ENCODE results near the gene MAG.

DNA sequence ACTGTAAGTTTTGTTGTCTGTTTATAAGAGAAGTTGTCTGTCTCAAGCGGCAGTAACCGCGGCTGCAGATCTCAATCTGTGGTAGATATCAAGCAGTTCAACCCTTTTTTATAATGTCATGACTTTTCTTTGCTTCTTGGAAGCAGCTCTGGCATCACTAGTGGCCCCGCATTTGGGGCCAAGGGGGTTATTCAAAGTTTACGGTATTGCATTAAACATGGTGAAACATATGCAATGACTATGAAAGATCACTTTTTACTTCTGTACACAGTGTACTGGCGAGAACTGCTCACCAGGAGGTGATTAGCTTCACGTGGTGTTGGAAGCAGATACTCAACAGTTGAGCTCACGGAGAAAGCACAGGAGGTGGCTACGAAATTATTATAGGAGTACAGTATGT is 61.7 kb downstream of the MAG start:
- TF ChIP-seq CTCF (conservative IDR thresholded peaks at IDR 0.05; ENCODE audit: low read length) = no peak
- TF ChIP-seq EZH2phosphoT487 (IDR thresholded peaks at IDR 0.05; ENCODE audit: borderline replicate concordance) = no peak
